Stimulated activated naive CD4-positive, alpha-beta T cell treated with Interleukin-2 at 50 U/mL for 16 hours (primary cell): ENCODE data around the gene SHROOM3.

Experiments used
- DNase-seq: peaks from one replicate; lab custom pipeline; 2025; lab: John Stamatoyannopoulos, UW

The SHROOM3 gene

GRCh38 chr4:76494243-76494642 lies 59.2 kb downstream of the SHROOM3 start:
- DNase-seq: no peak

- DNase-seq: no peak
Measured at GRCh38 chr4:76494871-76495590, 60.0 kb downstream of the SHROOM3 start.

- DNase-seq: no peak
Measured at GRCh38 chr4:76498550-76498949, 63.5 kb downstream of the SHROOM3 start.

- DNase-seq: no peak
Measured at GRCh38 chr4:76499461-76499860, 64.4 kb downstream of the SHROOM3 start.

GRCh38 chr4:76502886-76503285 lies 67.9 kb downstream of the SHROOM3 start:
- no peak for DNase-seq

GRCh38 chr4:76504613-76505465 lies 69.8 kb downstream of the SHROOM3 start:
- no peak for DNase-seq

- no peak for DNase-seq
Measured at GRCh38 chr4:76511947-76512346, 76.9 kb downstream of the SHROOM3 start.

GRCh38 chr4:76513482-76513881 lies 78.5 kb downstream of the SHROOM3 start:
- no peak for DNase-seq

GRCh38 chr4:76514087-76514486 lies 79.1 kb downstream of the SHROOM3 start:
- DNase-seq: no peak

- no peak for DNase-seq
Measured at GRCh38 chr4:76515975-76516843, 81.2 kb downstream of the SHROOM3 start.

- no peak for DNase-seq
Measured at GRCh38 chr4:76518241-76518640, 83.2 kb downstream of the SHROOM3 start.

GRCh38 chr4:76523593-76523992 lies 88.6 kb downstream of the SHROOM3 start:
- no peak for DNase-seq

GRCh38 chr4:76525751-76526150 lies 90.7 kb downstream of the SHROOM3 start:
- DNase-seq: no peak

GRCh38 chr4:76526585-76526990 lies 91.6 kb downstream of the SHROOM3 start:
- DNase-seq: no peak

GRCh38 chr4:76527666-76528065 lies 92.6 kb downstream of the SHROOM3 start:
- DNase-seq: no peak

- DNase-seq: no peak
Measured at GRCh38 chr4:76531597-76531996, 96.6 kb downstream of the SHROOM3 start.

- DNase-seq: no peak
Measured at GRCh38 chr4:76532805-76533204, 97.8 kb downstream of the SHROOM3 start.

- no peak for DNase-seq
Measured at GRCh38 chr4:76533314-76533713, 98.3 kb downstream of the SHROOM3 start.

GRCh38 chr4:76535603-76536372 lies 100.8 kb downstream of the SHROOM3 start:
- DNase-seq: no peak

GRCh38 chr4:76536373-76536689 lies 101.3 kb downstream of the SHROOM3 start:
- DNase-seq: no peak

- DNase-seq: no peak
Measured at GRCh38 chr4:76538296-76538695, 103.3 kb downstream of the SHROOM3 start.

- no peak for DNase-seq
Measured at GRCh38 chr4:76539979-76540378, 105.0 kb downstream of the SHROOM3 start.
